GM18951 (cell line): ENCODE results near the gene ZC3H6.
"Not testable (repeated sequence)": the region's sequence is repeated elsewhere in the genome, so short reads cannot be mapped to it uniquely, and the experiment has no call there.

Source experiments
- POLR2A ChIP-seq: IDR thresholded peaks from 4 replicates; pipeline ENCODE4 v1.6.1; 2011; ENCODE audit warnings: mild to moderate bottlenecking; ENCODE audit not compliant: insufficient read length, insufficient read depth; ENCODE audit errors: extremely low read depth
- in situ Hi-C: fragments of 300-500 bp; cut with MboI; formaldehyde crosslinking; loops from one replicate; pipeline ENCODE4 v1.12.0; 2022; ENCODE audit warnings: low sequenced_read_pairs, mixed read lengths, inconsistent platforms; ENCODE audit not compliant: unreplicated experiment

ZC3H6 gene

DNA sequence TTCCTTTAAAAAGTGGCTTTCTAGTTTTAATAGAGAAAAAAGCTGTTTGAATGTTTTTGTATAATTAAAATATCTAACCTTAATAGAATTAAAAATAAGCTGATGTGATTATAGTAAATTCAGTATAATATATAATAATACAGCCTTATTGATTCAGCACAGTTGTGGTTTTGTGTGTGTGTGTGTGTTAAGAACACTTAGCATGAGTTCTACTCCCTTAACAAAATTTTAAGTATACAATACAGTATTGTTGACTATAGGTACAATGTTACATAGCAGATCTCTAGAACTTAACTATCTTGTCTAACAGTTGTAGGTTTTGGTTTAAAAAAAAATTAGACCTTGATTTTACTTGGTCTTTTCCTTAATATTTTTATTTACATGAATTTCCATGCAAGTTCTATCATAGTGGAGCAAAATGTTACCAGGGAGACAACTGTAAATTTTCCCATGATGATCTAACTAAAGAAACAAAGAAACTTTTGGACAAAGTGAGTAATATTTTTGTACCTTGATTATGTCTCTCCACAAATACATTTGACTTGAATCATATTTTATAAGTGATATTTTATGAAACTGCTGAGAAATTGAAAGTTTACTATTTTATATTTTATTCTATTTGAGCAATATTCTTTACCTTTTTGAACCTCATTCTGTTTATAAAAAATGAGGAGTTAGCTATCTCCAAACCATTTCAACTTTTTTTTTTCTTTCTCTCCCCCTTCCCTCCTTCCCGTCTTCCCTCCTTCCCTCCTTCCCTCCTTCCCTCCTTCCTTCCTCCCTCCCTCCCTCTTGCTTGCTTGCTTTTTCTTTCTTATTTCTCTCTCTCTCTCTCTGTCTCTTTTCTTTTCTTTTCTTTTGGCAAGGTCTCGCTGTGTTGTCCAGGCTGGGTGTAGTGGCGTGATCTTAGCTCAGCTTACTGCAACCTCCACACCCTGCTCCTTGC, 46.3 kb downstream of the ZC3H6 start:
- in situ Hi-C loops = no loop called here
- TF ChIP-seq POLR2A = no peak

DNA sequence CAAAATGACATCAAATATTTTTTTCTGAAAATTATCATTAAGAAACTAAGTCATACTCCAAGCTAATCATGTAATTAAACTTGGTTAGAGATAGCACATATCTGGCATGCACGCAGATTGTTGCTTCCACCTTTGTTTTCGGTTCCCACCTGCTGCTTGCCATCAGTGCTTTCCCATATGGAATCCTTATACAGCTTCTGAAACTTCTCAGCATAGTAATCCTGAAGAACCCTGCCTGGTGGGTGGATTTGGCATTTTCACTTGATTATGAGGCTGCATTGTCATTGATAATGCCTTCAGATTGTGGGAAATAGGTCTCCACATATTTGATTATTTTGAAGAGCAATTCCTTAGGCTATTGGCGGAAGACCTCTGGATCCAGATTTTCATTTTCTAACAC, 47.5 kb downstream of the ZC3H6 start:
- in situ Hi-C loops = no loop called here
- TF ChIP-seq POLR2A = no peak

DNA sequence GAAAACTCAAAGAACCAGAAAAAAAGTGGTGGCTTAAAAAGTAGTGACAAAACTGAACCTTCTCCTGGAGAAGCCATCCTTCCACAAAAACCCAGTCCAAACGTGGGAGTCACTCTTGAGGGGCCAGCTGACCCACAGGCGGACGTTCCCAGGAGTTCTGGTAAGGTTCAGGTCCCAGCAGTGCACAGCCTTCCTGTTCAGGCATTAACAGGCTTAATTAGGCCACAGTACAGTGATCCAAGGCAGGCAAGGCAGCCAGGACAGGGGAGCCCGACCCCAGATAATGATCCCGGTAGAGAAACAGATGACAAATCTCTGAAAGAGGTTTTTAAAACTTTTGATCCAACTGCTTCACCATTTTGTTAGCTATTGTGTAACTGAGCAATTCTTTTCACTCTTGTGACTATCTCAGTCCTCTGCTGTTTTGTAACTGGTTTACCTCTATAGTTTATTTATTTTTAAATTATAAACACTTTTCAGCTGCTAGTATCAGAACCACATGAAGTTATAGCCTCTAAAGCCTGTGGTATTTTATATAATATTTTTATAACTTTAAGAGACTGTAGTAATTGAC, 56.8 kb downstream of the ZC3H6 start:
- in situ Hi-C loops = loop anchor here (10.0 kb wide), 1 partner anchor 123 kb away; no protein-coding TSS in a partner anchor
- no peak for TF ChIP-seq POLR2A

DNA sequence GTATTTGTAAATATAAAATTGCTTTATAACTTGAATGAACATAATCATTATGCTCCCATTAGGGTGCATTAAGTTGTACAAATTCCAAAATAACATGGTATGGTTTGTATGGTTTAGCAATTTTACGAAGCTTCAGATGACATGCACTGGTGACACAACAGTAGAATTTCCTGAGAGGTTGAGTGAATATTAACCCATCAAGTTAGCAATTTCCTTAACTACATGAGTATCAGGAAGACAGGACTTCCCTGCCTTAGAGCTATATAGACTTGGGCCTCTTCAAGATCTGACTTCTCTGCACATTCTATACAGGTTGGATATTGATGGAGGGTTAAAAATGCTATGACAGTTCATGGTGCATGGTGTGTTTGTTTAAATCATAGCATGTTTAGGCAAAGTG, 60.2 kb downstream of the ZC3H6 start:
- in situ Hi-C loops = loop anchor here (10.0 kb wide), 1 partner anchor 119 kb away; no protein-coding TSS in a partner anchor
- no peak for TF ChIP-seq POLR2A

DNA sequence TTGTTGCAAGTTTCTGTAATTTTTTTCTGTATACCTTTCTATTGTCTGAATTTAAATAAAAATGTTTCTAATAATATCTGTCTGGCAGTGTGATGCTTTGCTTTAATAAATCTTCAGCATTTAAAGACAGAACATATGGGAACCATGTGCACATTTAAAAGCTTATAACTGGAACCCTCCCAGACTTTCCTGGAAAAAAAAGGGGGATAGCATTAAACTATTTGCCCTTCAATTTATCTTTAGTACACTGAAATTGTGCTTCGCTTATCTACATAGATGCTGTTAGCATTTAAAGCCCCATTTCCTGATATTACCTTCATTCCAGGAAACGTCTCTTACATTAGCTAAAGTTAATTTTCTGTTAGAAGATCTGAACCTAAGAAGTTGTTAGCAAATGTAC, 64.6 kb downstream of the ZC3H6 start:
- TF ChIP-seq POLR2A = no peak
- in situ Hi-C loops = loop anchor here (10.0 kb wide), 1 partner anchor 115 kb away; no protein-coding TSS in a partner anchor

DNA sequence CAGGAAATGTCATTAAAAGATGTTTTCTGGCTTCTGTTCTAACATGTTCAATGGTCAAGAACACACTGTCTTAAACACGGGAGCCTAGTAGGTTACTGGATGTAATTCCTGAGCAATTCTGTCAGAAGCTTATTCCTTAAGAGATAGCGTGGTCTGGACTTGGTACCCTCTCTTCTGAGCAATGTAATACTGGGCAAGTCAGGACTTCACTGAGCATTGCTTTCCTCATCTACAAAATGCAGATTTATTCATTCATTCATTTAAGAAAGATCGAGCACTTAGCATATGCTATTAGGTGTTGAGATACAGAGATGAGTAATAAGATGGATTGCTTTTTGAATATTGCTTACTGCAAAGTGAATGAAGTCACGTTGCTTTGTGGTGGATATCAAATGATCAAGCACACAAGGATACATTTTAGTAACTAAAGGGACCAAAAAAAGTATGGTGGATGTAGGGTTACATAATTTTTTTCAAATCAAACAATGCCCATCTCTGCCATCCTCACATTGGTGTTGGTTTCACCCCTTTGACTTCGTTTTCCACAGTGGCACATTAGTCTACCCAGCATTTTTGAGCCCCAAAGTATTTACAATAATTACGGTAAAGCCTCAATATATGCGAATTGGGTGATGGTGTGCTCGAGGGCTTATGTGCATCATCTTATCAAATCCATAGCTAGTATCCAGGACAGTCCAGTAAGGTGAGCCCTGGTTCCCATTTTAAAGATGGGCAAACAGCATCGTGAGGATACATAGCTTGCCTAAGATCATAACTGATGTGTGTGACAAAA, 65.3 kb downstream of the ZC3H6 start:
- in situ Hi-C loops = no loop called here
- TF ChIP-seq POLR2A = no peak

DNA sequence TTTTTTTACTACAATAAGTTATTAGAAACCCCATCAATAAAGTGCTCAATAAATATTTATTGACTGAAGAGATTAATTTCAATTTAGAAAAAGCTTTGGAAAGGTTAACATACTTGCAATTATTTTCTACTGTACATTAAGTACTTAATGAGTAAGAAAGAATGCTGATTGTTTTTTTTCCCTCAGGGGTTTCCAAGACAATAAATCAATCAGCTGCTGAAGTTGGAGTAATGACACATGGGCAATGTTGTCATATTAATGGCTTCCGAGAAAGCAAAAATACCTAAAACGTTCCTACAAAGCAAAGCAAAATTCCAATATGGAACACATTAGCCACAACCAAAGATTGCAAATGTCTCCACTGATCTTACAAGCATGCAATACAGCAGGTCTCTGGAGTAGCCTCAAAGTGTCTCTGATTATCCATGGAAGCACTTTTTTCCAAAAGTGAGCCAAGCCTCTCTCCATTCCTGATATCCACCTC, 66.7 kb downstream of the ZC3H6 start:
- in situ Hi-C loops = no loop called here
- TF ChIP-seq POLR2A = no peak

DNA sequence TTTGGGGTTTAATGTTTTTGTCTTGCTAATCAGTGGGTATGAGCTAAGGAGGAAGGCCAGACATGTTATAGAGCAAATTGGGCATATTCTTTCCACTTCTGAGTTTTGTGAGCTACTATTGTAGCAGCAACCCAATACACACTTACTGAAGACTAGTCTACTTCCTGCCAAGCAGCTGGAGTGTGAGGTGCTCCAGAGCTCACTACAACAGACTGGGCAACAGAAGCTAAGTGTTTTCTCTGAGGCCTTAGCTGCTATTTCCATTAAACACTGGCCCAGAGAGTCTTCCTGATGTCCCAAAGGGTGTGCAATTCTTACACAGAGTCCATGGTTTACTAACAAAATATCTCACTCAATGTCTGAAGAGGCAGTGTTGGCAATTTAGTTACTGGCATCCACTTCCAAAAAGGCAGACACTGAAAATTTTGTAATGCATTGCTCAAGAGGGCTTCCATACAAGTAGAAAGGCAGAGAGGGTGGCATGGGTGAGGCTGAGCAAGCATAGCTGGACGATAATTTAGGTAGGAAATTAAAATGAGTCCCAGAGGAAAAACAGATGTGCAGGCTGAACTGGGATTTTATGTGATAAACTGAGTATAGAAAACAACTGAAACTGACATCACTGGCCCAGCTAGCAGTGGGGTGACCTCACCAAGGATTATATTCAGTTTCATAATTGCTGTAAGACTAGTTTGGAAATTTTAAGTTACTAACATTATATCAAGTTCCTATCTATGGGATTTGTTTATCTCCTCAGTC, 68.6 kb downstream of the ZC3H6 start:
- no peak for TF ChIP-seq POLR2A
- in situ Hi-C loops = no loop called here

DNA sequence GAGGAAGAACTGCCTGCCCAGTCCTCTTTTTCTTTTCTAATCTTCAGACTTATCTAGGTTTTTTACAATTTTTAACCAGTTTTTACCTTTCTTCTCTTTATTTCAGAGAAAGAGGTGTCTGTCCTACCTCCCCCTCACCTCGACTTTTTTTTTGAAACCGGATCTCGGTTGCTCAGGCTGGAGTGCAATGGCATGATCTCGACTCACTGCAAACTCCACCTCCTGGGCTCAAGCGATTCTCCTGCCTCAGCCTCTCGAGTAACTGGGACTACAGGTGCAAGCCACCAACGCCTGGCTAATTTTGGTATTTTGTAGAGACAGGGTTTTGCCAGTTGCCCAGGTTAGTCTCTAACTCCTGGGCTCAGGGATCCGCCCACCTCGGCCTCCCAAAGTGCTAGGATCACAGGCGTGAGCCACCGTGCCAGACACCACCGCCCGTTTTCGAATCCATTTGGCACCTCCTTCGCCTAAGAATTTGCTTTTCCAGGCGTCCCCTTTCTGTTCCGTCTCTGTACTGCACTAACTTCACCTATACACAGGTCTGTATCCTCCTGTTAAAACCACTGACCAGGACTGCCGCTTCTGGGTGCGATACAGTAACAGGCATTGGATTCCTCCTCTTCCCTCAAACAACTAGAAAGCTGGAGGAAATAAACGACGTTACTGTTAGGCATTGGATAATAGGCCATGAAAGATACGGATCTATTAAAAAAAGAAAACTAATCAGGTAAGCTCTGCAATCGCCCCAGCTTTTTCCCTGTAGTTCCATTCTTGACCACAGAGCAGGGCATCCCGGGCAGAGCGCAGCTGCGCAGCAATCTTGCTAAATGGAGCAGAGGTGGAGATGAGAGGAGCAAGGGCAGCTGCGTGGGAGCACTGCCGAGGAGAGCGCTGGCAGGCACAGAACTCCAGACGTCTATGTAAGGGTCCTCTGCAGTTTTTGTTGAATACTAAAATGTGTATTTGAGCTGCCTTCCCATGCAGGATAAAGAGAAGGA, 69.9 kb downstream of the ZC3H6 start:
- in situ Hi-C loops = no loop called here
- TF ChIP-seq POLR2A = no peak

DNA sequence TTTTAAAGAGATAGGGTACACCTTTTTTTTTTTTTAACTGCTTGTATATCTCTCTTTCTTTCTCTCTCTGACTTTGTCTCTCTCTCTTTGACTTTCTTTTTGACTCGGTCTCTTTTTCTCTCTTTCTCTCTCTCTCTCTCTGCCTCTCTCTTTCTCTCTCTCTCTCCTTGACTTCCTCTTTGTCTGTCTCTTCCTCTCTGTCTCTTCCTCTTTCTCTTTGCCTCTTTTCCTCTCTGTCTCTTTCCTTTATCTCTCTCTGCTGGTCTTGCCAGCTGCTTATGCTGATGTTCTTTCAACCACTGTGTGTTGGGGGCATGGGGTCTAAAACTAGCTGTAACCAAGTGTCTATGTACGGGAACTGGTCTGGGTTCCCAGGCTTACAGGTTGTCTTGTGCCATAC, 76.9 kb downstream of the ZC3H6 start:
- in situ Hi-C loops = not testable (repeated sequence)

DNA sequence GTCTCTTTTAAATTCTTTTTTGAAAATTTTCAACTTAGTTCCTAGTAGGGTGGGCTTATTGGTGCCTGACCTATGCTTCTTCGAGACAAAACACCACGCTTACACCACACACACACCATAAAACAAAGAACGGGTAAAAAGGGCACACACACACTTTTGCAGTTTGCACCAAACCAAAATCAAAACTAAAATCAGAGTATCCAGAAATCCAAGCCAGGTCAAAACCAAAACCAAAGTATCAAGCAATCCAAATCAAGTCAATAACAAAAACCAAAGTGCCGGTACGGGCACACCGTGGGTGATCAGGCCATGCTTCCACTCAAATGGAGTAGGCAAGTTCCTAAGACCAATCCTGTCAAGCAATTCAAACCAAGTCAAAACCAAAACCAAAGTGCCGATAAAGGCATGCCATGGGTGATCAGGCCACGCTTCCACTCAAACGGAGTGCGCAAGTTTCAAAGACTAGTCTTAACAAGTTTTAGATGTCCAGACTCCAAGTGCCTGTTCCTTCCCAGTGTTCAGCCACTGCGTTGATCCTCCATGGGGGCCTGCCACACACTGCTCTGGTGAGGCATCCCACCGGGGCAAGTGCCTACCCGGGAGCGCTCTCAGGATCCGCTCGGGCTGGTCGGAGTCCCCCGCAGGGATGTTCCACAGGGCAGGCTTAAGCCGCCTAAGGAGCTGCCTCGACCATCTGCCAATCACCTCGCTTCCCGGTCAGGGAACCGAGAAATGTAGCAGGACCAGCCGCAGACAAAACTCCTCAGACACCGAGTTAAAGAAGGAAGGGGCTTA, 77.6 kb downstream of the ZC3H6 start:
- in situ Hi-C loops = not testable (repeated sequence)

DNA sequence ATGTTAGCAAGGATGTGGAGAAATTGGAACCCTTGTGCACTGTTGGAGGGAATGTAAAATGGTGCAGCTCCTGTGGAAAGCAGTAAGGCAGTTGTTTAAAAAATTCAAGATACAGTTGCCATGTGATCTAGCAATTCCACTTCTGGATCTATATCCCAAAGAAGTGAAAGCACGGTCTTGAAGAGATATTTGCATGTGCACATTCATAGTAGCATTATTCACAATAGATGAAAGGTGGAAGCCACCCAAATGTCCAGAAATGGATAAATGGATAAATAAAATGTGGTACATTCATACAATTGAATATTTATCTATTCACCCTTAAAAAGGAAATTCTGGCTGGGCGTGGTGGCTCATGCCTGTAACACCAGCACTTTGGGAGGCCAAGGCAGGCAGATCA, 78.9 kb downstream of the ZC3H6 start:
- in situ Hi-C loops = not testable (repeated sequence)

DNA sequence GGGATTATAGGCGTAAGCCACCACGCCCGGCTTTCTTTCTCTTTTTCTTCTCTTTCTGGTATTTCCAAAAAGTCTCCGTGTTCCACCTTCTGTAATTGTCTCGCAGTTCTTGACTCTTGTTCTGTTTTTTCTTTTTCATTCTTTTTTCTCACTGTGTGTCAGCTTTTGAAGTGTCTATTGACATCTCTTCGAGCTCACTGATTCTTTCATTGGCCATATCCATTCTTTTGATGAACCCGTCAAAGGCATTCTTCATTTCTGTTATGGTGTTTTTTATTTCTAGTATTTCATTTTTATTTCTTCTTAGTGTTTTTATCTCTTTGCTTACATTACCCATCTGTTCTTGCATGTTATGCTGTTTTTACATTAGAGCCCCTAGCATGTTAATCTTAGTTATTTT, 84.7 kb downstream of the ZC3H6 start:
- in situ Hi-C loops = not testable (repeated sequence)
